Right lobe of liver (tissue), 4 donors: ENCODE results near the gene DGLUCY.

ENCODE experiments used
- CTCF ChIP-seq, 4 donors: fragments of 200-600 bp in 3 of 4; fragments of 450-650 bp in 1 of 4; IDR thresholded peaks; one replicate each; pipeline versions ENCODE4 v1.5.1 to v1.8.0; 2016 to 2022; ENCODE audit warnings: antibody characterized with exemption in 4 of 4, mild to moderate bottlenecking in 2 of 4
- POLR2A ChIP-seq: fragments of 450-650 bp; IDR thresholded peaks from one replicate; pipeline ENCODE4 v1.6.1; 2017; ENCODE audit warnings: antibody characterized with exemption, mild to moderate bottlenecking
- donor health status: DM: no; HTN: no; CAD: no.
- donor health status: DM: no; HTN: no; CAD: no.
- donor health status: DM: no; HTN: yes; CAD: no.

- TF ChIP-seq CTCF (IDR thresholded peaks at IDR 0.05): no peak
- TF ChIP-seq POLR2A: no peak
These were observed 15.4 kb downstream of the DGLUCY start for GRCh38 chr14:91129261-91129660.
